PC-3 (cell line): Measurements from ENCODE around the gene ERI3.

Experiments used
- CTCF ChIP-seq: fragments of 300-600 bp; sonication (generic); conservative IDR thresholded peaks from 2 replicates; pipeline ENCODE4 v1.5.1; 2017; ENCODE audit warnings: antibody characterized with exemption, low read depth, mild to moderate bottlenecking, low read length
- EZH2 ChIP-seq: fragments of 300-600 bp; sonication (generic); IDR thresholded peaks from one replicate; pipeline ENCODE4 v1.6.1; 2017; ENCODE audit warnings: antibody characterized with exemption, mild to moderate bottlenecking, low read length; ENCODE audit not compliant: unreplicated experiment
- EZH2phosphoT487 ChIP-seq: fragments of 300-600 bp; sonication (generic); IDR thresholded peaks from 2 replicates; pipeline ENCODE4 v1.6.1; 2018; ENCODE audit warnings: mild to moderate bottlenecking, antibody characterized with exemption, low read length, borderline replicate concordance

GRCh38 chr1:44243782-44244495, 111.1 kb downstream of the ERI3 start:
- TF ChIP-seq CTCF (no peak), EZH2phosphoT487 (no peak), EZH2 (no peak)
